ENCODE results near the gene S100A1. TPM values are rescaled to one million over a fixed set of nuclear protein-coding genes. Genes with fewer than 3 reads are reported as not detected.

S100A1 gene
- total and polyA plus RNA-seq, 2 of the 13 experiments (the other 11 are each of a cell fraction or from before 2014, with no cell fraction given): 120 to 251 TPM

- Histone ChIP-seq H3K4me1 (ENCODE audit: insufficient read depth, low read length) (peaks cover 20% of the 10 kb centered on the region), H2AFZ (ENCODE audit: low read length) (no peak overlapping the region), H3K79me2 (ENCODE audit: insufficient read depth, low read length) (peaks cover 12% of the 10 kb centered on the region), H3K27me3 (ENCODE audit: control insufficient read depth in 1 of 2, insufficient read depth in 2 of 2, low read length in 2 of 2) (no peaks in the 10 kb centered on the region; a peak in 1 of 5 replicates), H3K36me3 (replicated peaks in 1 of 2; ENCODE audit: control insufficient read depth in 1 of 2, insufficient read depth in 2 of 2, low read length in 2 of 2) (peaks cover 18 to 63% of the 10 kb centered on the region in 2 experiments), H3K27ac (ENCODE audit: extremely low read length, insufficient read depth, low read length) (no peak overlapping the region), H3K4me2 (ENCODE audit: low read depth, low read length) (no peak overlapping the region), H3K9ac (ENCODE audit: insufficient read depth, low read depth, low read length) (no peak overlapping the region), H3K4me3 (replicated peaks in 1 of 3; ENCODE audit: insufficient read depth in 1 of 3, low read depth in 2 of 3, low read length in 3 of 3) (no peak overlapping the region), H3K9me3 (ENCODE audit: low read length) (no peaks in the 10 kb centered on the region), H4K20me1 (ENCODE audit: insufficient read depth, low read length) (no peaks in the 10 kb centered on the region)
- POLR2A ChIA-PET: no interaction called here
- WGBS (ENCODE audit: low lambda C conversion rate): 96% methylated on average over 2 of the region's 2 CpGs
- TSS peak; percentile 41 for BruUV-seq (replicated peaks)
- FAIRE-seq: no peak
- intact Hi-C loops (cut with micrococcal nuclease; ENCODE audit: unreplicated experiment): no loop called here
- in situ Hi-C loops (cut with HindIII; ENCODE audit: extremely low pct_ligation_motif_present, low pct_unique_long_range_greater_than_20kb): no loop called here
- DNase-seq (ENCODE audit: low spot score): no peak
- no peak for ATAC-seq
- TF ChIP-seq RBFOX2 (IDR thresholded peaks at IDR 0.05; ENCODE audit: low read depth, low read length): peak; percentile 26; the same call in 1 of the 2 replicates
- TF ChIP-seq HNRNPLL (IDR thresholded peaks at IDR 0.05; ENCODE audit: low read depth, low read length, poor library complexity, severe bottlenecking): no peak
- CTCF ChIA-PET (ENCODE audit: low intra/inter-chr PET ratio, low total read pairs): no interaction called here
Observed at GRCh38 chr1:153662269-153662668, 34.0 kb downstream of the S100A1 start.

- intact Hi-C loops (cut with micrococcal nuclease; ENCODE audit: unreplicated experiment): no loop called here
Observed at GRCh38 chr1:153663211-153663610, 35.0 kb downstream of the S100A1 start.

More at GRCh38 chr1:153663211-153663610, 35.0 kb downstream of the S100A1 start:
- no peak overlapping the region for H3K9ac ChIP-seq (ENCODE audit: insufficient read depth, low read depth, low read length)
- DNase-seq (ENCODE audit: low spot score): no peak
- no peak for ATAC-seq
- no peak overlapping the region for H2AFZ ChIP-seq (ENCODE audit: low read length)
- H3K4me1 ChIP-seq (ENCODE audit: insufficient read depth, low read length): peaks cover 23% of the 10 kb centered on the region
- no peak for FAIRE-seq
- H3K79me2 ChIP-seq (ENCODE audit: insufficient read depth, low read length): peaks cover 19% of the 10 kb centered on the region
- H4K20me1 ChIP-seq (ENCODE audit: insufficient read depth, low read length): no peaks in the 10 kb centered on the region
- H3K4me3 ChIP-seq (replicated peaks in 1 of 3; ENCODE audit: insufficient read depth in 1 of 3, low read depth in 2 of 3, low read length in 3 of 3): no peak overlapping the region
- H3K27me3 ChIP-seq (ENCODE audit: control insufficient read depth in 1 of 2, insufficient read depth in 2 of 2, low read length in 2 of 2): no peaks in the 10 kb centered on the region; a peak in 1 of 5 replicates
- ChIA-PET POLR2A (no interaction called here), CTCF (ENCODE audit: low intra/inter-chr PET ratio, low total read pairs) (no interaction called here)
- no peaks in the 10 kb centered on the region for H3K9me3 ChIP-seq (ENCODE audit: low read length)
- in situ Hi-C loops (cut with HindIII; ENCODE audit: extremely low pct_ligation_motif_present, low pct_unique_long_range_greater_than_20kb): no loop called here
- no TSS peak for BruUV-seq (replicated peaks)
- H3K4me2 ChIP-seq (ENCODE audit: low read depth, low read length): no peak overlapping the region
- TF ChIP-seq RERE (CRISPR knock-in tag; IDR thresholded peaks at IDR 0.05; ENCODE audit: low read depth) (no peak), ZBTB33 (CRISPR knock-in tag; IDR thresholded peaks at IDR 0.05) (peak; percentile 76; the same call in 1 of the 2 replicates)
- 91% methylated on average over 5 of the region's 5 CpGs for WGBS (ENCODE audit: low lambda C conversion rate)
- no peak overlapping the region for H3K27ac ChIP-seq (ENCODE audit: extremely low read length, insufficient read depth, low read length)
- H3K36me3 ChIP-seq (replicated peaks in 1 of 2; ENCODE audit: control insufficient read depth in 1 of 2, insufficient read depth in 2 of 2, low read length in 2 of 2): peaks cover 26 to 73% of the 10 kb centered on the region in 2 experiments
